ENCODE results near the gene VPS8.

DNA sequence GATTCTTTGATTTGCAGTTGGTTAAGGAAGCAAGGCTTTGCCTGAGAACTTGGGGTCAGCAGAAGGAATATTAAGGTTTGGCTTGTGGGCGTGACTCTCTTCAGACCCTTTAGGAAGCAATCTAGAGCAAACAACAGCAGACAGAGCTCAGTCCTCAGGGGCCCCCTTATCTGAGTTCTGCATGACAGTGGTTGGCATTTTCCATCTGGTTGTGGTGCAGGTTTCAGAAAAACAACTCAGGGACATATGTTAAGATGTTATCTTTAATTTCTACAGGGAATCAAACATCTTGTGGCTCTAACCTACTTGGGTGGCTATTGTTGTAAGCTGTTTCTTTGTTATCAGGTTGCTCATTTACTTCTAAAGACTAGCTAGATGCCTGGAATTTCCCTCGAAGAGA, 141.4 kb downstream of the VPS8 start:
- no peak for TF ChIP-seq EZH2 (IDR thresholded peaks at IDR 0.05; ENCODE audit: low read depth, low read length, severe bottlenecking)
- TF ChIP-seq, protein P1, sequence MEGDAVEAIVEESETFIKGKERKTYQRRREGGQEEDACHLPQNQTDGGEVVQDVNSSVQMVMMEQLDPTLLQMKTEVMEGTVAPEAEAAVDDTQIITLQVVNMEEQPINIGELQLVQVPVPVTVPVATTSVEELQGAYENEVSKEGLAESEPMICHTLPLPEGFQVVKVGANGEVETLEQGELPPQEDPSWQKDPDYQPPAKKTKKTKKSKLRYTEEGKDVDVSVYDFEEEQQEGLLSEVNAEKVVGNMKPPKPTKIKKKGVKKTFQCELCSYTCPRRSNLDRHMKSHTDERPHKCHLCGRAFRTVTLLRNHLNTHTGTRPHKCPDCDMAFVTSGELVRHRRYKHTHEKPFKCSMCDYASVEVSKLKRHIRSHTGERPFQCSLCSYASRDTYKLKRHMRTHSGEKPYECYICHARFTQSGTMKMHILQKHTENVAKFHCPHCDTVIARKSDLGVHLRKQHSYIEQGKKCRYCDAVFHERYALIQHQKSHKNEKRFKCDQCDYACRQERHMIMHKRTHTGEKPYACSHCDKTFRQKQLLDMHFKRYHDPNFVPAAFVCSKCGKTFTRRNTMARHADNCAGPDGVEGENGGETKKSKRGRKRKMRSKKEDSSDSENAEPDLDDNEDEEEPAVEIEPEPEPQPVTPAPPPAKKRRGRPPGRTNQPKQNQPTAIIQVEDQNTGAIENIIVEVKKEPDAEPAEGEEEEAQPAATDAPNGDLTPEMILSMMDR (IDR thresholded peaks at IDR 0.05; ENCODE audit: control extremely low read depth in 1 of 3, insufficient read depth in 1 of 3, low read depth in 1 of 3, low read length in 3 of 3), result no peak
- TF ChIP-seq ZNF274 (IDR thresholded peaks at IDR 0.05; ENCODE audit: borderline replicate concordance, extremely low read depth, low read length), result no peak
- TF ChIP-seq MAFK (IDR thresholded peaks at IDR 0.05; ENCODE audit: low read depth, low read length), result no peak
- TF ChIP-seq, protein P2, sequence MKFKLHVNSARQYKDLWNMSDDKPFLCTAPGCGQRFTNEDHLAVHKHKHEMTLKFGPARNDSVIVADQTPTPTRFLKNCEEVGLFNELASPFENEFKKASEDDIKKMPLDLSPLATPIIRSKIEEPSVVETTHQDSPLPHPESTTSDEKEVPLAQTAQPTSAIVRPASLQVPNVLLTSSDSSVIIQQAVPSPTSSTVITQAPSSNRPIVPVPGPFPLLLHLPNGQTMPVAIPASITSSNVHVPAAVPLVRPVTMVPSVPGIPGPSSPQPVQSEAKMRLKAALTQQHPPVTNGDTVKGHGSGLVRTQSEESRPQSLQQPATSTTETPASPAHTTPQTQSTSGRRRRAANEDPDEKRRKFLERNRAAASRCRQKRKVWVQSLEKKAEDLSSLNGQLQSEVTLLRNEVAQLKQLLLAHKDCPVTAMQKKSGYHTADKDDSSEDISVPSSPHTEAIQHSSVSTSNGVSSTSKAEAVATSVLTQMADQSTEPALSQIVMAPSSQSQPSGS (IDR thresholded peaks at IDR 0.05; ENCODE audit: low read length), result no peak
- no peak for TF ChIP-seq TAF1 (IDR thresholded peaks at IDR 0.05; ENCODE audit: low read depth, low read length)
